Measurements from ENCODE around the gene ZBTB16. TPM values are rescaled to one million over a fixed set of nuclear protein-coding genes. Genes with fewer than 3 reads are reported as not detected.

ZBTB16 gene
- total and polyA plus RNA-seq, 2 donors (not counting 3 experiments of a cell fraction or from before 2014, with no cell fraction given) = 9.8 to 20.3 TPM

- no TSS peak for BruUV-seq (replicated peaks)
- DNase-seq (ENCODE audit: low read depth, low spot score) (no peak), FAIRE-seq (no peak)
- dilution Hi-C loops (cut with MboI; ENCODE audit: extremely low pct_ligation_motif_present, low sequenced_read_pairs) = no loop called here
- H3K4me2 ChIP-seq (ENCODE audit: insufficient read depth, low read length) = no peak overlapping the region
- H3K9me3 ChIP-seq (replicated peaks; ENCODE audit: control insufficient read depth, insufficient read depth, low read length) = no peaks in the 10 kb centered on the region
- no peak for TF ChIP-seq POLR2AphosphoS5 (IDR thresholded peaks at IDR 0.05; ENCODE audit: insufficient read depth, low read depth, low read length)
- no peak for TF ChIP-seq CTCF (IDR thresholded peaks at IDR 0.05; ENCODE audit: extremely low read depth in 1 of 2, insufficient read depth in 1 of 2, low read depth in 1 of 2, low read length in 2 of 2)
- no peak for TF ChIP-seq EZH2 (IDR thresholded peaks at IDR 0.05; ENCODE audit: borderline replicate concordance, low read depth, low read length, severe bottlenecking)
- no peak for TF ChIP-seq JUN (IDR thresholded peaks at IDR 0.05; ENCODE audit: borderline replicate concordance, insufficient read depth, insufficient read length, low read depth)
- no peak for TF ChIP-seq MYC (IDR thresholded peaks at IDR 0.05; ENCODE audit: low read depth, low read length)
- no peak for TF ChIP-seq FOS (IDR thresholded peaks at IDR 0.05; ENCODE audit: borderline replicate concordance, insufficient read depth, low read length)
- TF ChIP-seq MAX (IDR thresholded peaks at IDR 0.05; ENCODE audit: insufficient read depth, insufficient read length) = no peak
- TF ChIP-seq POLR2A (IDR thresholded peaks at IDR 0.05; ENCODE audit: low read depth, low read length) = no peak
- TF ChIP-seq GATA2 (IDR thresholded peaks at IDR 0.05; ENCODE audit: insufficient read depth, insufficient read length, low read depth, low read length) = no peak
- H3K79me2 ChIP-seq (ENCODE audit: control insufficient read depth, insufficient read depth, low read length) = no peaks in the 10 kb centered on the region
- no peaks in the 10 kb centered on the region for H3K4me1 ChIP-seq (ENCODE audit: control insufficient read depth, extremely low read depth, insufficient read depth, low read length)
- no peak overlapping the region for H3K4me3 ChIP-seq (replicated peaks in 1 of 3; ENCODE audit: insufficient read depth in 1 of 3, low read depth in 1 of 3, low read length in 3 of 3)
- H3K36me3 ChIP-seq (ENCODE audit: control insufficient read depth in 2 of 2, extremely low read depth in 1 of 2, insufficient read depth in 2 of 2, low read length in 2 of 2) = no peaks in the 10 kb centered on the region
- H2AFZ ChIP-seq (ENCODE audit: low read depth, low read length) = no peak overlapping the region
- H3K9ac ChIP-seq (replicated peaks; ENCODE audit: extremely low read depth, insufficient read depth, low read length) = no peak overlapping the region
- CTCF ChIA-PET = interaction anchor here (2.5 kb wide), 1 partner anchor 32 kb away, joined by 11 read pairs; no protein-coding TSS in a partner anchor
- no peaks in the 10 kb centered on the region for H3K27me3 ChIP-seq (ENCODE audit: control insufficient read depth in 2 of 2, insufficient read depth in 2 of 2, low read length in 2 of 2)
- intact Hi-C loops (cut with micrococcal nuclease) = no loop called here
- H3K27ac ChIP-seq (ENCODE audit: insufficient read depth, low read depth, low read length) = no peak overlapping the region
- H3K9me1 ChIP-seq (replicated peaks; ENCODE audit: control insufficient read depth, extremely low read depth, insufficient read depth, low read length) = no peaks in the 10 kb centered on the region
- POLR2A ChIA-PET = no interaction called here
- no peaks in the 10 kb centered on the region for H4K20me1 ChIP-seq (replicated peaks; ENCODE audit: control insufficient read depth, extremely low read depth, insufficient read depth, low read length)
Observed at GRCh38 chr11:114228435-114229411, 169.2 kb downstream of the ZBTB16 start.

Measured in endothelial cell of umbilical vein (primary cell).